Measurements from ENCODE around the gene DIS3L2.

The DIS3L2 gene

DNA sequence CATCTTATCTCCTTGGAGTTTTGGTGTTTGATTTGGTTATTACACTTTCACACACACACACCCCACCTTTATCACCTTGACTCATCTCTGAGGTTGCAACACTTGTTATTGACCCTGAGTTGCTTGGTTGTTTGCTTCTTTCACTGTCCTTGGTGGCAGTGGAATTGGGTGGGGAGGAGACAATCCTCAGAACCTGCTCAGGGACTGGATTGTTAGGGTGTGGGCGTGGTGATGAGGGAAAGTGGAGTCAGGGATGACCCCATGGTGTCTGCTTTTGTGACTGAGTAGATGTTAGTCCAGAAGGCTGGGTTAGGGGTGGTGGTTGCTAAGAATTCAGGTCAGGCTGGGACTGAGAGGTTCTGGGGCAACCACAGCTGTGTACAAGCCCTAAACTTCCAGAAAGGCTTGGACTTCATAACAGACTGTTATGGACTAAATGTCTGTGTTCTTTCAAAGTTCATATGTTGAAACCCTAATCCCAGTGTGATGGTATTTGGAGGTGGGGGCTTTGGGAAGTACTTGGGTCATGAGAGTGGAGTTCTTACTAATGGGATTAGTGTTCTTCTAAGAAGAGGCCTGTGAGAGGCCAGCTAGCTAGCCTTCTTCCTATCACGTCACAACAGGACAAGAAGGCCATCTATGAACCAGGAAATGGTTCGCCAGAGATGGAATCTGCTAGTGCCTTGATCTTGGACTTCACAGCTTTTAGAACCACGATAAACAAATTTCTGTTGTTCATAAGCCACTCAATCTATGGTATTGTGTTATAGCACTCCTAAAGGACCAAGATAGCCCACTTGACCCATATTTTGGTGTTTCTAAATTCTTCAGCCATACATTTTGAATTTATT is 3.4 kb upstream of the DIS3L2 start:
- TF ChIP-seq, protein P1, sequence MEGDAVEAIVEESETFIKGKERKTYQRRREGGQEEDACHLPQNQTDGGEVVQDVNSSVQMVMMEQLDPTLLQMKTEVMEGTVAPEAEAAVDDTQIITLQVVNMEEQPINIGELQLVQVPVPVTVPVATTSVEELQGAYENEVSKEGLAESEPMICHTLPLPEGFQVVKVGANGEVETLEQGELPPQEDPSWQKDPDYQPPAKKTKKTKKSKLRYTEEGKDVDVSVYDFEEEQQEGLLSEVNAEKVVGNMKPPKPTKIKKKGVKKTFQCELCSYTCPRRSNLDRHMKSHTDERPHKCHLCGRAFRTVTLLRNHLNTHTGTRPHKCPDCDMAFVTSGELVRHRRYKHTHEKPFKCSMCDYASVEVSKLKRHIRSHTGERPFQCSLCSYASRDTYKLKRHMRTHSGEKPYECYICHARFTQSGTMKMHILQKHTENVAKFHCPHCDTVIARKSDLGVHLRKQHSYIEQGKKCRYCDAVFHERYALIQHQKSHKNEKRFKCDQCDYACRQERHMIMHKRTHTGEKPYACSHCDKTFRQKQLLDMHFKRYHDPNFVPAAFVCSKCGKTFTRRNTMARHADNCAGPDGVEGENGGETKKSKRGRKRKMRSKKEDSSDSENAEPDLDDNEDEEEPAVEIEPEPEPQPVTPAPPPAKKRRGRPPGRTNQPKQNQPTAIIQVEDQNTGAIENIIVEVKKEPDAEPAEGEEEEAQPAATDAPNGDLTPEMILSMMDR (IDR thresholded peaks at IDR 0.05; ENCODE audit: low read length, missing control alignments) = no peak
- H3K4me3 ChIP-seq (replicated peaks; ENCODE audit: low read depth, low read length) = no peak overlapping the region
- no peak for DNase-seq (ENCODE audit: low read depth)

DNA sequence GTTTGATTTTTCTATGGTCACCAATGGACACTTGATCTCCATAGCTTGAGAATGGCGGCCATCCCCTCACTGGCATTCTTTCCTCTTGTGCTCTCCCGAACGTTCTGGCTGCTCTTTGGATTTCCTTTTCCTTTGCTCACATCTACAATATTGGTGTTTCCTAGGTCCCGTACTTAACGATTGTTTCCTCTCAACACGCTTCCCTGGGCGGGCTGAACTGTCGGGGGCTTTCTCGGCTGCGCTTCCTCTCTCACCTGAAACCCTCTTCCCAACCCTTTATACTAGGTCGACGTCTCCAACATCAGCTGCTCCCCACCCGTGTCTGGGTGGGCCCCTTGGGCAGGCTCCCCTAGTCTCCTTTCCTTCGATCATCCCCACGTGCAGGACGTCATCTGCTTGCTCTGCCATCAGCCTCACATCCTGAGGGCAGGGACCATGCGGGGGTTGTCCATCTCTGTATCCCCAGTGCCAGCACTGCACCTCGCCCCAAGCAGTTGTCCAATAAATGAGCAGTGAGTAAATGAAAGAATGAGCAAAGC is 634 bp upstream of the DIS3L2 start:
- TF ChIP-seq, protein P1 (IDR thresholded peaks at IDR 0.05; ENCODE audit: low read length, missing control alignments) = no peak
- H3K4me3 ChIP-seq (replicated peaks; ENCODE audit: low read depth, low read length) = peak overlapping the region; percentile 98
- no peak for DNase-seq (ENCODE audit: low read depth)

GRCh38 chr2:231965102-231965501 is 3.6 kb downstream of the DIS3L2 start:
- TF ChIP-seq, protein P1 (IDR thresholded peaks at IDR 0.05; ENCODE audit: low read length, missing control alignments) = no peak
- no peak overlapping the region for H3K4me3 ChIP-seq (replicated peaks; ENCODE audit: low read depth, low read length)
- peak; percentile 18 for DNase-seq (ENCODE audit: low read depth)

- TF ChIP-seq, protein P1 (IDR thresholded peaks at IDR 0.05; ENCODE audit: low read length, missing control alignments) = no peak
- DNase-seq (ENCODE audit: low read depth) = no peak
- no peak overlapping the region for H3K4me3 ChIP-seq (replicated peaks; ENCODE audit: low read depth, low read length)
Measured at GRCh38 chr2:231966886-231967285, 5.4 kb downstream of the DIS3L2 start.

- DNase-seq (ENCODE audit: low read depth) = no peak
- TF ChIP-seq, protein P1 (IDR thresholded peaks at IDR 0.05; ENCODE audit: low read length, missing control alignments) = no peak
- H3K4me3 ChIP-seq (replicated peaks; ENCODE audit: low read depth, low read length) = no peak overlapping the region
Measured at GRCh38 chr2:231968820-231969219, 7.3 kb downstream of the DIS3L2 start.

DNA sequence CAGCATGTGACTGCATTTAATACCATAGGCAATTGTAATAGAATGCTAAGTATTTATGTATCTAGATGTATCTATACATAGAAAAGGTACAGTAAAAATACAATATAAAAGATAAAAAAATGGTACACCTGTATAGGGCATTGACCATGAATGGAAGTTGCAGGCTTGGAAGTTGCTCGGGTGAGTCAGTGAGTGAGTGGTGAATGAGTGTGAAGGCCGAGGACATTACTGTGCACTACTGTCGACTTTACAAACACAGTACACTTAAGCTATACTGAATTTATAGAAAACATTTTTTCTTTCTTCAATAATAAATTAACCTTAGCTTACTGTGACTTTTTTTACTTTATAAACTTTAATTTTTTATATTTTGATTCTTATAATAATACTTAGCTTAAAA is 8.9 kb downstream of the DIS3L2 start:
- no peak for DNase-seq (ENCODE audit: low read depth)

More for the DNA sequence above, 8.9 kb downstream of the DIS3L2 start:
- TF ChIP-seq, protein P1 (IDR thresholded peaks at IDR 0.05; ENCODE audit: low read length, missing control alignments) = no peak
- no peak overlapping the region for H3K4me3 ChIP-seq (replicated peaks; ENCODE audit: low read depth, low read length)
